Retina (tissue), 1 donor: Measurements from ENCODE around the gene SUPT20H.

ENCODE experiments used
- DNase-seq: peaks from one replicate; pipeline ENCODE4 v3.0.0-alpha.2; 2016

Gene SUPT20H

DNA sequence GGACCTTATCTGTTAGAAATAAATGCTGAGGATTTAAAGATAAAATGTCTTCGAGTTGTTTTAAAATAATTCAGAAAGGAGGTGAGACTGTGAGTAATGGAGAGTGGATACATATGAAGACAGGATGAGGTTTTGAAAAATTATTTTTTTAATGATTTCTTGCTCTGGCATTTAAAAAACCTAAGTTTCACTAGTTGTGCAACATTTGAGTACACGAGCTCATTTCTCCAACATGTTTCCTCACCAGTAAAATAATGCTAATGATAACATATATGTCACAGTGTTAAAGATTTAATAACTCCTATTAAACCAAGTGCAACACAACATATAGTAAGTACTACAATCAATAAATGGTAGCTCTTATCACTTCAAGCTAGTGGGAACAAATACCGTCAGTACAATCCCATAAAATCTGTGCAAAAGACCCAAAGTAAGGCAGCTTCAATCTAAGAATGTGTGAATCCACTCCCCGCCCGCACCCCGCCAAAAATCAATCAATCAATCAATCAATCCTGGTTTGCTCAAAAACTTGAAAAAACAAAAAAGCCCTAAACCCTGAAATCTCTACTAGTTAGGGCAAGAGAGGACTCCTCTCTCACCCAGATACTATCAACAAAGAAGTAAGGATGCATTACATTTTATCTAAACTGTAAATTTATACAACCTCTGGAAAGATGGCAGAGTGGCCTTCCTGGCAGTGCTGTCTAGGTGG lies 61.6 kb downstream of the SUPT20H start:
- no peak for DNase-seq

GRCh38 chr13:36992362-36992761 lies 67.1 kb downstream of the SUPT20H start:
- DNase-seq, result no peak

- DNase-seq, result no peak
Observed at GRCh38 chr13:36986462-36987240, 72.8 kb downstream of the SUPT20H start.

- DNase-seq, result peak; percentile 24
Observed at GRCh38 chr13:36981156-36981743, 78.2 kb downstream of the SUPT20H start.

DNA sequence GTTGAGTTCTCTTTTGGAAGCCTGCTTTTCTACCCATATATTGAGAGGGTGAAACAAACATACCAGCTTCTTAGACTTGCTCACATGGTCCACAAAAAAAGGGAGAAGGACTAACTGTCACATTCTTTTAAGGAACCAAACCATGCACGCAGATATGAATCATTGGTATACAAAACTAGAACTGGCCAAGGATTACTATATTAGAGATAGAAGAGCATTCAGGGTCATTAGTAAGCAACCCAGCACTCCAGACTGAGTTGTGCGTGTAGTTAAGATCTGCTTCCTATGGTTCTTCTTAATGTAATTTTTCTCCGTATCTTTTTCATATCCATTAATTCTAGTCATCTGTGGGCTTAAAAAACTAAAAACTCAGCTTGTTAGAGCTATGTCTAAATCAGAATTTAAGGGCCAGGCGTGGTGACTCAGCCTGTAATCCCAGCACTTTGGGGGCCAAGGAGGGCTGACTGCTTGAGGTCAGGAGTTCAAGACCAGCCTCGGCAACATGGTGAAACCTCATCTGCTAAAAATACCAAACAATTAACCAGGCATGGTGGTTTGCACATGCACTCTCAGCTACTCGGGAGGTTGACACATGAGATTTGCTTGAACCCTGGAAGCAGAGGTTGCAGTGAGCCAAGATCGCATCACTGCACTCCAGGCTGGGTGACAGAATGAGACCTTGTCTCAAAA lies 80.0 kb downstream of the SUPT20H start:
- DNase-seq, result no peak

- no peak for DNase-seq
Observed at GRCh38 chr13:36975172-36975571, 84.3 kb downstream of the SUPT20H start.

DNA sequence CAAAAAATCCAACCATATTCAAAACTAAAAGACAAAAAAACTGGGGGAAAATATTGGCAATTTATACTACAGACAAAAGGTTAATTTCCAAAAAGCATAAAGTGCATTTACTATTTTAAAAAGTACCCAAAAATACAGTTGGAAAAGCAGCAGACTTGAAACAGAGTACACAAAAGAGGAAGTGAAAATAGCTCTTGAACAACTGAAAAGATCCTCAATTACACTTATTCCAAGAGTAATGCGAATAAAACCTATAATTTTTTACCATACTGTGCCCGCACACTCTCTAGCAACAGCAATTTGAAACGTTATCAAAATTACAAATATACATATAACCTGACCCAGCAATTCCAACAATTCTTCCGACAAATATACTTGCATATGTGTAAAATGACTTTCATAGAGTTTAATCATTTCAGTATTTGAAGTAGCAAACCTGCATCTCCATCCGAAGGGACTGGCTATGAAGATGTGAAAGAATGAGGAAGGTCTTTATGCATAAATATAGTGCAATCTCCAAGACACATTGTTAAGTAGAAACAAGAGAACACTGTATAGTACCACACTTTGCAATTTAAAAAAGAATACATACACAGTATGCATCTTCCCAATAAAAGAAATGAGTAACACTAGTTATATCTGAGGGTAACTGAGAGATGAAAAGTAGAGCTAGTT lies 85.7 kb downstream of the SUPT20H start:
- DNase-seq, result no peak

- no peak for DNase-seq
Observed at GRCh38 chr13:36973009-36973408, 86.5 kb downstream of the SUPT20H start.

- no peak for DNase-seq
Observed at GRCh38 chr13:36966404-36966803, 93.1 kb downstream of the SUPT20H start.

- no peak for DNase-seq
Observed at GRCh38 chr13:36965767-36966166, 93.7 kb downstream of the SUPT20H start.

DNA sequence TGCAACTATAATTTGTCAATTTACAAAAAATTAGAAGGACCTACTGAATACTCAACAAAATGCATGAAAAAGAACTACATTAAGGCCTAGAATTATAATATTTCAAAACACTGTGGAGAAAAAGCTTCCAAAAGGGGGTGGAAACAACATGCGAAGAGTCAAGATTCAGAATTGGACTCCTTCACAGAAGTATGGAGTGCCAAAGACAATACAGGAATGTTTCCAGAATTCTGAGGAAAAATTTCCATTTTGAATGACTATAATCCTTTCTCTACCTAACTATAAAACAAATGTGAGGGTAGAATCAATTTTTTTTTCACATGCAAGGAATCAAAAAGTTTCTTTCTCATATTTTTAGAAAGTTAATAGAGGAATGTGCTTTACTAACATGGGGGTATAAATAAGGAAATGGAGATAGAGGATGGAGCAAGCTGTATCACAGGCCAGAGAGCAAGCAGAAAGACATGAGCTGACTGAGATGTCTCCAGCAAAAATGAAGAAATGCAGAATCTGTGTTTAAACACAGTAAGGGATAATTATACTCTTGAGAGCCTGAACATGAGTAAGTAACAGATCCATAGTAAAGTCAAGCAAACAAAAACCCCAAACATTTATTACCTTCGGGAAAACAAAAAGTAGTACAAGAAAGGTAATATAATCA lies 99.9 kb downstream of the SUPT20H start:
- DNase-seq, result no peak
